ENCODE measurements around the gene CLSTN3.

CLSTN3 gene

DNA sequence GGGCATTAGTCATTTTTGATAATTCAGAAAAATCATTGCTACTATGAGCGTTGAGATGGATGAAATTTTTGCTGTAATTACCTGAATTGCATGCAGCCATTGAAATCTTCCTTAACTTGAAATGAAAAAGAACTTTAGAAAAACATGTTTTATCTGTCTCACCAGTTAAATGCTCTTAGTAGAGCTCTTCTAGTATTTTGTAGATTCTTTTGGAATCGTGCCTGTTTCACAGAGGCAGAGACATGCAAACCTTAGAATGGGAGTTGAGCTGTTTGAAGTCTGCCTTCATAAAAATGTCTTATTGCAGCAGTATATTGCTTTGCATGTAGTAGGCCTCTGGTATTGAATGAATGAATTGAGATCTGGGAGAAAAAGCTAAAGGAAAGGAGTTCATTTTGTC is 63.5 kb downstream of the CLSTN3 start:
- DNase-seq = no peak

GRCh38 chr12:7197841-7198240 is 67.7 kb downstream of the CLSTN3 start:
- no peak for DNase-seq

GRCh38 chr12:7203109-7203508 is 72.9 kb downstream of the CLSTN3 start:
- DNase-seq = no peak

DNA sequence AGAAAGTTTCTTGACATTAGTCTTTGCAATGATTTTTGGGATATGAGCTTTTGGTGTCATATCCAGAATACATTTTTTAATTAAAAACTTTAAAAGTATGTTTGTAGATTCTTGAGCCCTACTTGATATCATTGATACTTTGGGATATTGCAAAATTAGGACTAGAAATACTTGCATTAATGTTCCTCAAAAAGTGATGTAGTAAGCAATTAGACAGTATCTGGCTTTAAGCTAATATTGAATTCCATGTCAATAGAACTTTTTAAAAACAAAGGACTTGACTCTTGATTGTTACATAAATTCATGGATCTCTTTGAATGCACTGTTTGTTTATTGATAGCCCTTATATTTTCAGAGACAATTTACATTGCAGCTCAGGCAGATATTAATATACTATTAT is 74.9 kb downstream of the CLSTN3 start:
- no peak for DNase-seq

DNA sequence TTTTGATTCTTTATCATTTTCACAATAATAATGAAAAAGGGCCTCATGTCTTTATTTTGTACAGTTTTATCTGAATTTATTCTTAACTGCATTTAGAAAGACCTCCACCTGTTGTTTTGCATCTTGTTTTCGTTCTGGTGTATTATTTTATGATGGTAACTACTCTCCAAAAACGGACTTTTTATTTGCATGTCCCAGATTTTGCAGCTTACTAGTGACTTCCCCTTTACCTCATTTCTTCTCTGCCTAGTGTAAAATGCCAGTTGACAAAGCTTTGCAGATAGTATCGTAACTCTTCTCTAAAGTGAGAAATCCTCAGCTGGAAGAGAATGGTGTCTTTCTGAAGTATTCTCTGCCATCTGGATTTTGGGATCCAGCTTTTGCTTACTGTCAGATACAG is 76.5 kb downstream of the CLSTN3 start:
- no peak for DNase-seq

GRCh38 chr12:7207866-7208625 is 77.9 kb downstream of the CLSTN3 start:
- no peak for DNase-seq

Data from NCI-H2171 (cell line).